HUDEP-2 (cell line): ENCODE results near the gene PLEKHF1.
"Not testable (repeated sequence)": the region's sequence is repeated elsewhere in the genome, so short reads cannot be mapped to it uniquely, and the experiment has no call there.

Experiments used
- DNase-seq, 76 experiments: peaks; one replicate each; lab custom pipeline; 2025; ENCODE audit not compliant: unreplicated experiment in 76 of 76; lab: John Stamatoyannopoulos, UW

PLEKHF1 gene

GRCh38 chr19:29663861-29664752, 1.2 kb upstream of the PLEKHF1 start:
- no peak for DNase-seq

- no peak for DNase-seq
These were observed 477 bp upstream of the PLEKHF1 start for GRCh38 chr19:29664753-29665214.

DNA sequence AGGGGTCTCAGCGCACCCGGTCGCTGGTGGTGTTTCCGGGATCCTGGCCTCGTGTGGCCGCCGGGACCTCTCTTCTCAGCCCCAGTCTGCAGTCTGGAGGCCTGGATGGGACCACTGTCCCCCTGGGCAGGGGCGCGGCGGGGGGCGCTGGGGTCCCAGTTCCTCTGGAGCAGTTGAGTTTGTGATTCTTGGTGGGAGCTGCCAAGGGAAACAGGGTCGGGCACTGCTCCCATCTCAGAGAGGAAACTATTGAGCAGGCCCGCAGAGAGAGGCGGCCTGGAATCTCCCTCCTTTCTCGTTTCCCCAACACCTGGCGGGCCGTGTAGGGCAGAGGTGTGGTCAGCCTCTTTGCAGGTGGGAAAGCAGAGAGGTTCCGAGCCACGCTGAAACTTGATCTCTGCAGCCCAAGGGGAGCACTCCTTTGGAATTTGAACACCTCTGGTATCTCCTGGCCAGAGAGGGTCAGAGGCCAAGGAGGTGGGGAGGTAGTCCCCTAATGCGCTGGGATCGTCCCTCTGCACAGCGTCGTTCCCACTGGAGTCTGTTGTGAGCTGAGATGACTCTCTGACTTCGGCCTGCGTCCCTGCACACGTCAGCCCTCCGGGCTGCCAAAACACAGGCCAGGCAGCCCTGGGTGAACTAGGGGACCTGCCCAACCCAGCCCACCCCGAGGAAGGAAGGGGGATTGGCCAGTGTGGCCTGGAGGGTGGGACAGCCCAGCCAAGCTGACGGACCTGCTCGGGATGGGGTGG, 741 bp downstream of the PLEKHF1 start:
- DNase-seq = no peak

DNA sequence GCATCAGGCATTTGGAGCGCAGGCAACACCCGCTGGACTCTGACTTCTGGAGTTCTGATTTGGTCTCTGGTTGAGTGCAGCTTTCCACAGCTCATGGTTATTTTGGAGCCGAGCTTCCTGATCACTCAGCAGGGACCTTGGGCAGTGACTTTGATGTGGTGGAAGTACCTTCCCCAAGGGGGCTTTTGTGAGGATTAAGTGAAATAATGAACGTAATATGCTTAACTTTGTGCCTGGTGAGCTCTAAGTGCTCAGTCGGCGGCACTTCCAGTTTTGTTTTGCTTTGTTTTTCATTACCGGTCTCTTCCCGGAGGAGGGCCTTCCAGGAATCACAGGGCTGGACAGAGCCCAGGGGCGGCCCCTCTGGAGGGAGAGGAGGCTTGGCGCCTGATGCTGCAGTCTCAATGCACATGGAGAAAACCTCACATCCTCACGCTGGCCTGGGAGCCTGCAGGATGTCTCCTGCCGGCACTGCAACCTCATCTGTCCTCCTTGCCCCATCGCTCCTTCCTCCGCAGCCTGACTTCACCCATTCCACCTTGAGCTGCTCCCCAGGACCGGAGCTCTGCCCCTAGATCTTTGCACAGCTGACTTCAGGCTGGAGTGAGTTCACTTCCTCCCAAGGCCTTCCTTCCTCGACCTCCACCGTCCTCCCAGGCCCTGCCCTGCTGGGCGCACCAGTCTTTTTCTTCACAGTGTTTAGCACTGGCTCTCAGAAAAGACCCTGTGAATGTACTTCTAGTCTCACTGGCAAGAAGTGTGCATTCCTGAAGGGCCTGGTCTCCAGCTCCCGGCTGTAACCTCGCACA, 1.5 kb downstream of the PLEKHF1 start:
- no peak for DNase-seq

DNA sequence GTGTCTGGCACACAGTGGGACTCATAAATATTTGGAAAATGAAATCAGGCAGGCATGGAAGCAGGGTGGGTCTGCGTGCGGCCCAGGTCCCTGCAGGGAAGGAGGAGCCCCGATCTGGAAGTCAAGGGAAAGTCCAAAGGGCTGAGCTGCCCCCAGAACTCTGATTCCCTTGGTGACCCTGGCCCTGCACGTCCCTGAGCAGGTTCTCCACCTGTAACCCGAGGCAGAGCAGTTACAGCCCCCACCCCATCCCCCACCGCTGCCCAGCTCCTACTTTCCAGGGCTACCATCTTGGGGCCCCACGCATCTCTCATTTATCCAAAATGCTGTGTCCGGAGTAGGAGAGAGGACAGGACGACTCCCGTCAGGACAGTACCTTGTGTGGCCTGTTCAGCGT, 2.1 kb downstream of the PLEKHF1 start:
- no peak for DNase-seq

- DNase-seq = no peak
These were observed 2.7 kb downstream of the PLEKHF1 start for GRCh38 chr19:29667901-29668341.

DNA sequence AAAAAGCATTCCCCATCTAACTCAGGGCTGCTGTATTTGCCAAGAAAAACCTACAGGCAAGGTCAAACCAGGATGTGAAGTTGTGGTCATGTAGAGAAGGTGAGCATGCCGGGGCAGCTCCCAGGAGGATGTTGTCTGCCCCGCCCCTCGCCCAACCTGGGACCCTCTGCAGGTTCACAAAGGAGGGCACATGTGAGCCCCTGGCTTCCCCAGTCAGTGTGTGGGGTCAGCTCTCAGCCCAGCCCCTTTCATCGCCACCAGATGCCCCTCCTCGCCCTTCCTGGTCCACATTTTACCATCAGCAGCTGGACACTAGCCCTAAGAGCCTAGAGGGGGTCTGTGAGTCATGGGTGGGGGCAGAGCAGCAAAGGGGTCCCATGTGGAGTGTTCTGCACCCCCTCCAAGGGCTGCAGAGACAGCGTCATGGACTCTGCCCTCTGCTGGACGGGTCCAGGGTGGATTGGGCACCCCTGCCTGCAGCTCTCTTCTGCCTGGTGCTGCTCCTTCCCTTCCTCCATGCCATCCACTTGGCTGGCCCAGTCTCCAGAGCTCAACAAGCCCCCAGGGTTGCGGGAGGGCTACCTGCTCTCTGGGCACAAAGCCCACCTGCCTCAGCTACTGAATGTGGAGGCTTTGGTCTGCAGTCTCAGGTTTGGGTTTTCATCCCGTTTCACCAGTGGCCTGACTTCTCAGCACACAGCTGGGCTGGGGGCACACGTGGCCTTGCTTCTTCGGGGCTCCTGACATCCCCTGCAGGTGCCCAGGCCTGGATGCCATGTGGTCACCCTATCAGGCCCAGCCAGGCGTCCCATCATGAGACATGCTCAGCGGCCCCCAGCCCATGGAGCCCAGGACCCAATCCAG, 3.7 kb downstream of the PLEKHF1 start:
- peak in 6 of 76 experiments; percentile 9 to 20 (median 14) for DNase-seq

DNA sequence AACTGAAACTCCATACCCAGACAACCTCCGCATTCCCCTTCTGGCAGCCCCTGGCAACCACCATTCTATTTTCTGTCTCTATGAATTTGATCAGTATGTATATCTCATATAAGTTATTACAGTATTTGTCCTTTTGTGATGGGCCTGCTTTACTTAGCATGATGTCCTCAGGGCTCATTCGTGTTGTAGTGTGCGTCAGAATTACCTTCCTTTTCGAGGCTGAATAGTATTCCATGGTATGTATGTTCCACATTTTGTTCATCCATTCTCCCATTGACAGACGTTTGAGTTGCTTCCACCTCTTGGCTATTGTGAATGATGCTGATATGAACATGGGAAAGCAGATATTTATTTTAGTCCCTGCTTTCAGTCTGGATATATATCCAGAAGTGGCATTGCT, 5.0 kb downstream of the PLEKHF1 start:
- no peak for DNase-seq

GRCh38 chr19:29671026-29671392, 5.7 kb downstream of the PLEKHF1 start:
- not testable (repeated sequence) for DNase-seq

DNA sequence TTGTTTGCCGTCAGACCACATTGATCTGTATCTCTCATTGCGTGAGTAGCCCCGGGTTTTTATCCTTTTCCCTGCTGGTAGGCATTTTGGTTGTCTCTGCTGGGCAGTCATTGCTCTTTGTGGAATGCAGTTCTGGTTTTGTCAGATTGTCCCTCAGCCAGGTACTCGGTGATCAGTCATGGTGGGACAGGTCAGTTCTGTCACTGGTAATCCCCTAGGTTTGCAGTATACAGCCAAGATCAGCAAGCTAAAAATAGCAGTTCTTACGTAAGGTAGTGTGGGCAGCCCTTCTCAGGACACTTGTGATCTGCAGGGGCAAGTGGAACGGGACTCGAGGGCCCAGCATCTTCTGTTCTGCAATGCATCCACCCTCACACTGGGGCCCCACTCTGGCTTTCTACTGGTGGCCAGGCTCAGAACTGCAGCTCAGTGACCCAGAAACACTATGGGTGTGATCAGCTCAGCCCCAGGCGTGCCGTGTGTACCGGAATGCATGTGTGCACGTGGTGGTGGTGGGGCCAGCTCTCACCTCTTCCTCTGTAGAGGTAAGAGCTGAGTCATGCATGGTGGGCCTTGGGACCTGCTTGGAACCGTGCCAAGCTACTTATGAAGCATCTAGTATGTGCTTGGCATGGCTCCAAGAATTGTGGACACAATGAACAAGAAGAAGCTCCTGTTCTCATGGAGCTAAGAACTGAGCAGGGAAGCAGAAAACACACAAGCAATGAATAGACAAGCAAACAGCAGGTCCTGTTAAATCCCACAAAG, 6.3 kb downstream of the PLEKHF1 start:
- DNase-seq = peak in 22 of 76 experiments; percentile 18 to 64 (median 30)

- no peak for DNase-seq
These were observed 7.2 kb downstream of the PLEKHF1 start for GRCh38 chr19:29672319-29672932.

DNA sequence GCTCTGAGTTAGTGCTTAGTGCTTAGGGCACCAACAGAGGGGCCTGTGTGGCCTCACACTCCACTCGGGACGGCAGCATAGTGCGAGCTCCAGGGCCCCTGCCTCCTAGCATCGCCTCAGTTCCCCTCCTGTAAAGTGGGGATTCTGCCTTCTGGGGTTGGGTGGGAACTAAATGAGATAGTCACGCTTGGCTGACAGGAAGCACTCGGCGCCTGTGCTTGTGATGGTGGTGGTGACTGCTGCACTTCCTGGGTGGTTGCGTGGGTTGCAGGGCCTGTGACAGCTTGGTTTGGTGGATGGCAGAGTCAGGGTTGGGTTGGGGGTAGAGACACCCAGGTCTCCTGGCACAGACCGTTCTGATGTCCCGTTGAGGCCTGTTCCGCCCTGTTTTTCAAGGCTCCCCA, 7.7 kb downstream of the PLEKHF1 start:
- DNase-seq = no peak

DNA sequence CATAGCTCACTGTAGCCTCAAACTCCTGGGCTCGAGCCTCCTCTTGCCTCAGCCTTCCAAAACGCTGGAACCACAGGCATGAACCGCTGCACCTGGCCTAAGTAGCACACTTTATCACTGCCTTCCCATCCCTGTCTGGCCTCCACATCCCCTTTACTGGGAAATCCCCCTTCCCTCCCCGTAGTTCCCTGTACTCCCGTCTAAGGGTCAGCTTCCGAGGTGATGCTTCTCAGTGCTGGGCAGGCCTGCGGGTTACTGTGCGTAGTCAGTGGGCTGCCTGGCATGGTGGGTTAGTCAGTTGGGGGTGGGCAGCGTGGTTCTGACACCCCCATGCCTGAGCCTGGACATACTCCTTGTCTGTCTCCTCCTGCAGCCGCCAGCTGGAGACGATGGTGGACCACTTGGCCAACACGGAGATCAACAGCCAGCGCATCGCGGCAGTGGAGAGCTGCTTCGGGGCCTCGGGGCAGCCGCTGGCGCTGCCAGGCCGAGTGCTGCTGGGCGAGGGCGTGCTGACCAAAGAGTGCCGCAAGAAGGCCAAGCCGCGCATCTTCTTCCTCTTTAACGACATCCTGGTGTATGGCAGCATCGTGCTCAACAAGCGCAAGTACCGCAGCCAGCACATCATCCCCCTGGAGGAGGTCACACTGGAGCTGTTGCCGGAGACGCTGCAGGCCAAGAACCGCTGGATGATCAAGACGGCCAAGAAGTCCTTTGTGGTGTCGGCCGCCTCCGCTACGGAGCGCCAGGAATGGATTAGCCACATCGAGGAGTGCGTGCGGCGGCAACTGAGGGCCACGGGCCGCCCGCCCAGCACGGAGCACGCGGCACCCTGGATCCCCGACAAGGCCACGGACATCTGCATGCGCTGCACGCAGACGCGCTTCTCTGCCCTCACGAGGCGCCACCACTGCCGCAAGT, 8.4 kb downstream of the PLEKHF1 start:
- no peak for DNase-seq

DNA sequence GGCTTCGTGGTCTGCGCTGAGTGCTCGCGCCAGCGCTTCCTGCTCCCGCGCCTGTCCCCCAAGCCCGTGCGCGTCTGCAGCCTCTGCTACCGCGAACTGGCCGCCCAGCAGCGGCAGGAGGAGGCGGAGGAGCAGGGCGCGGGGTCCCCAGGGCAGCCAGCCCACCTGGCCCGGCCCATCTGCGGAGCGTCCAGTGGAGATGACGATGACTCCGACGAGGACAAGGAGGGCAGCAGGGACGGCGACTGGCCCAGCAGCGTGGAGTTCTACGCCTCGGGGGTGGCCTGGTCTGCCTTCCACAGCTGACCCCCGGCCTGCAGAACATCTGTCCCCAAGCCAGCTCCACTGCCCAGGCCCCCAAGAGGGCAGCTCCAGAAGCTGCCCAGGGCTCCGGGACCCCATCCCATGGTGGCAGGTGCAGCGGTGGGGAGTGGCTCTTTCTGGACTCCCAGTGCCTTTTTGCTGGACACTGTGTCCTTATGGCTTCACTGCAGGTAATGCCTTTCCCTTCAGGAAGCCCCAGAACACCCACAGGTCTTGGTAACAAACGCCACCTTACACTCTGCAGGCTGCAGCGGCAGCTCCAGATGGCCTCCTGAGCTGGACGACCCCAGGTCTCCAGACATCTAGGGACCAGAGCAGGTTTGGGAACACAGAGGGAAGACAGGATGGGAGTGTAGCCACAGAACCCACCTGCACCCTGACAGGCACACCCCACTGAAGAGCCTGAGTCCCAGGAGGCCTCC, 9.3 kb downstream of the PLEKHF1 start:
- no peak for DNase-seq

GRCh38 chr19:29675120-29675649, 9.9 kb downstream of the PLEKHF1 start:
- no peak for DNase-seq

GRCh38 chr19:29675650-29676186, 10.5 kb downstream of the PLEKHF1 start:
- DNase-seq = no peak
